M059J (cell line): ENCODE measurements around the gene NSMF. TPM values are rescaled to one million over a fixed set of nuclear protein-coding genes. Genes with fewer than 3 reads are reported as not detected.
A peak's percentile ranks its signal among the peaks of the same experiment; 100 is the strongest.

ENCODE experiments used
- DNase-seq: peaks from one replicate; pipeline ENCODE4 v3.0.0-alpha.2; 2012; ENCODE audit warnings: low read depth
- total RNA-seq: library from RNA; depleted of rRNA; stranded (reverse); fragments of >200 nt; shearing (Covaris generic); gene quantifications from 2 replicates; pipeline ENCODE4 v1.2.3, GENCODE V29; 2014

NSMF gene
- total RNA-seq, 1 experiment from 2014 or later: 24.0 TPM

- no peak for DNase-seq
Measured at GRCh38 chr9:137445930-137446431, 13.2 kb downstream of the NSMF start.

GRCh38 chr9:137445275-137445807, 13.8 kb downstream of the NSMF start:
- DNase-seq: peak; percentile 82

- DNase-seq: no peak
Measured at GRCh38 chr9:137444106-137444790, 14.9 kb downstream of the NSMF start.

- DNase-seq: no peak
Measured at GRCh38 chr9:137441935-137442321, 17.2 kb downstream of the NSMF start.

GRCh38 chr9:137441289-137441934, 17.7 kb downstream of the NSMF start, which contains the start of gene ENTPD8:
TSS of gene ENTPD8 (minus strand) at chr9:137441357. CDS start at chr9:137438285, 3,072 bp downstream.
- peak; percentile 40 for DNase-seq

GRCh38 chr9:137439158-137439714, 19.9 kb downstream of the NSMF start:
- DNase-seq: no peak

GRCh38 chr9:137438591-137439157, 20.5 kb downstream of the NSMF start:
- DNase-seq: no peak

- no peak for DNase-seq
Measured at GRCh38 chr9:137437691-137438590, 21.2 kb downstream of the NSMF start.

GRCh38 chr9:137436761-137437600, 22.2 kb downstream of the NSMF start:
- no peak for DNase-seq

- DNase-seq: peak; percentile 94
Measured at GRCh38 chr9:137435980-137436760, 23.0 kb downstream of the NSMF start.

GRCh38 chr9:137435381-137435891, 23.7 kb downstream of the NSMF start:
- DNase-seq: no peak

GRCh38 chr9:137434498-137435380, 24.4 kb downstream of the NSMF start:
- no peak for DNase-seq

- no peak for DNase-seq
Measured at GRCh38 chr9:137433916-137434431, 25.2 kb downstream of the NSMF start.

GRCh38 chr9:137433349-137433915, 25.7 kb downstream of the NSMF start:
- DNase-seq: no peak

GRCh38 chr9:137432687-137433348, 26.3 kb downstream of the NSMF start:
- DNase-seq: no peak

- DNase-seq: no peak
Measured at GRCh38 chr9:137431416-137431931, 27.7 kb downstream of the NSMF start.
